Measurements from ENCODE around the gene RASSF4.

The RASSF4 gene

DNA sequence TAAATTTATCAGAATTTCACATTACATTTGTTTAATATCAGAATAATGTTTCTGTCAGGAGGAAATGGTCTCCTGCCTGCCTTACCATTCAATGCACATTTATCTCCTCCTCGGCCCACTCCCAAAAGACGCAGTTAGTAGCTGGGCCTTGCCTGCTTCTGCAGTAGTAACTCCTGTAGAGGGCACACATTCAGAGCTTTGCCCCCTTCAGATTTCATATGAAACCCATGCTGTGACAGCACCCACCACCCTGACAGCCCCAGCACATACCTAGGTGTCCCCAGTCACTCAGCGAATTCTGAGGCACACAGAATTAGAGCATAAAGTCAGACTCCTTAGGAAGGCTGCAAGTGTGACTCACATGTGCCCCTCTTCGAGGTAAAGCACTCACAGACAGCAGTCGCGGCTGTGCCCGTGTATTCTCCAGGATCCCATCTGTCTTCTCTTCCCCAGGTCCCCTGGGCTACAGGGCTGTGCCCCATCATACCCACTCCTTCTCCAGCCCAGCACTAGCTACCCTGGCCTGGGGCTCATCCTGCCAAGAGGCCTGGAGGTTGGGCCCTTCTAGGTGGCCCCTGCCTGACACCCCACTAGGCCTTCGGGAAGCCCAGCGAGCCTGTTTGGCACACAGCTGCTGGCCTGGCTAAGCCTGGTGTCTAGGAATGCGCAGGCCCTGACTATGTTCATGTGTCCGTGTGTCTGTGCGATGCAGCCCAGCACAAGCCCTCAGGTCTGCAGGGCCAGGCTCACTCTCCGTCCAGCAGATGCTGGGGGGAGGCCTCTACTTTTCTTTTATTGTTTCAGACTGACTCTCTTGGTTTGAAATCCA, 23.7 kb downstream of the RASSF4 start:
- POLR2A ChIA-PET = interaction anchor here (0.6 to 1.1 kb wide), 2 partner anchors 10 to 782 kb away, joined by 3 to 7 read pairs; no protein-coding TSS in a partner anchor
- CTCF ChIA-PET = interaction anchor here (8.6 kb wide), 1 partner anchor 50 kb away, joined by 99 read pairs; no protein-coding TSS in a partner anchor
- TF ChIP-seq, protein P1, sequence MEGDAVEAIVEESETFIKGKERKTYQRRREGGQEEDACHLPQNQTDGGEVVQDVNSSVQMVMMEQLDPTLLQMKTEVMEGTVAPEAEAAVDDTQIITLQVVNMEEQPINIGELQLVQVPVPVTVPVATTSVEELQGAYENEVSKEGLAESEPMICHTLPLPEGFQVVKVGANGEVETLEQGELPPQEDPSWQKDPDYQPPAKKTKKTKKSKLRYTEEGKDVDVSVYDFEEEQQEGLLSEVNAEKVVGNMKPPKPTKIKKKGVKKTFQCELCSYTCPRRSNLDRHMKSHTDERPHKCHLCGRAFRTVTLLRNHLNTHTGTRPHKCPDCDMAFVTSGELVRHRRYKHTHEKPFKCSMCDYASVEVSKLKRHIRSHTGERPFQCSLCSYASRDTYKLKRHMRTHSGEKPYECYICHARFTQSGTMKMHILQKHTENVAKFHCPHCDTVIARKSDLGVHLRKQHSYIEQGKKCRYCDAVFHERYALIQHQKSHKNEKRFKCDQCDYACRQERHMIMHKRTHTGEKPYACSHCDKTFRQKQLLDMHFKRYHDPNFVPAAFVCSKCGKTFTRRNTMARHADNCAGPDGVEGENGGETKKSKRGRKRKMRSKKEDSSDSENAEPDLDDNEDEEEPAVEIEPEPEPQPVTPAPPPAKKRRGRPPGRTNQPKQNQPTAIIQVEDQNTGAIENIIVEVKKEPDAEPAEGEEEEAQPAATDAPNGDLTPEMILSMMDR (IDR thresholded peaks at IDR 0.05; ENCODE audit: control extremely low read depth, extremely low read depth, low read depth, missing control alignments) = no peak
- no peak for DNase-seq (ENCODE audit: extremely low spot score)

DNA sequence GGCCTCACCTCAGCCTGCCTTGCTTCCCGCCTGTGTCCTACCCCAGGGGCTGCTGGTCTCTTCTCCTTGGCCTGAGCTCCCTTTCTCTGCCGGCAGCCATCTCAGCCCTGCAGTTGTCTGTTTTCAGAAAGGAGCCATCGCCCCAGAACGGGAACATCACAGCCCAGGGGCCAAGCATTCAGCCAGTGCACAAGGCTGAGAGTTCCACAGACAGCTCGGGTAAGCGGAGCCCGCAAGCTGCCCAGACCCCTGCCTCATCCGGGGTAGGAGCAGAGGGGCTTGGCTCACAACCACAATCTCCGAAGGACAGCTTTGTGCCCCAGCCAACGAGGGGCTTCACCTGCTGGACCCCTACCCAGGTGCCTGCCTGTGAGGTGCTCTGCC, 24.3 kb downstream of the RASSF4 start:
- no peak for DNase-seq (ENCODE audit: extremely low spot score)
- ChIA-PET CTCF (no interaction called here), POLR2A (no interaction called here)
- TF ChIP-seq, protein P1 (IDR thresholded peaks at IDR 0.05; ENCODE audit: control extremely low read depth, extremely low read depth, low read depth, missing control alignments) = no peak

DNA sequence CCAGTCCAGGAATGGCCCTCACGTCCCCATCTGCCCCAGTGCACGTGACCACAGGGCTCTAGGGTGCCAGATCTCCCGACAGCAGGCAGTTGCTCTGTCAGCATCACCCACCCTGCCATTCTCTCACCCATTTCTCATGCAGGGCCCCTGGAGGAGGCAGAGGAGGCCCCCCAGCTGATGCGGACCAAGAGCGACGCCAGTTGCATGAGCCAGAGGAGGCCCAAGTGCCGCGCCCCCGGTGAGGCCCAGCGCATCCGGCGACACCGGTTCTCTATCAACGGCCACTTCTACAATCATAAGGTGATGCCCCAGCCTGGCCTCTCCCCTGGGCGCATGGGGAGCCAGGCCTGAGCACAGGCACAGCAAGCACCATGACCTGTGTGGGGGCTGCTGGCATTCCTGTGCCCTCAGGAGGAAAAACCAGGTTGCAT, 25.1 kb downstream of the RASSF4 start:
- TF ChIP-seq, protein P1 (IDR thresholded peaks at IDR 0.05; ENCODE audit: control extremely low read depth, extremely low read depth, low read depth, missing control alignments) = no peak

DNA sequence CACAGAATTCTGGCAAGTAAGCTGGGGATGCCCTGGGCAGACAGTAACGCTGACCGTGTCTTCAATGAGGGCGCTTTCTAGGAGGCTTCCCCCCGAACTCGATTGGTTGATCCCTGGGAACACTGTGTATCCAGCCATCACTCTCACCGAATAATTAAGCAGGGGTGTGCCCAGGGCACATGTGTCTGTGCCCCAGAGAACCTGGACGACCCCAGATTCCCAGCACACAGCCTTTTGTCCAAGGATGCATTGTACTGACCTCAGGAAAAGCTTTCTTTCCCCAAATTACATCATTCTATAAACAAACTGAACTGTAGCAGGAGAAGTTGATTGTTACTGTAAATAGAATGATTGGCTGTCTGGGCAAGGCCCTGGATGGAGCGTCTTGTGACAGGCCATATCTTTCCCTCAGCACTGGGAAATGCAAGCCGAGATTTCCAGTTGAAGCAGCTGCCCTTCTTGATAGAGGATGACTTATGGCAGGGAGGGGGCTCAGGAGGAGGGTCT, 25.6 kb downstream of the RASSF4 start:
- no peak for DNase-seq (ENCODE audit: extremely low spot score)
- TF ChIP-seq, protein P1 (IDR thresholded peaks at IDR 0.05; ENCODE audit: control extremely low read depth, extremely low read depth, low read depth, missing control alignments) = no peak
- ChIA-PET POLR2A (no interaction called here), CTCF (interaction anchor here (2.8 kb wide), 1 partner anchor 52 kb away, joined by 12 read pairs; no protein-coding TSS in a partner anchor)

More for the DNA sequence above, 25.1 kb downstream of the RASSF4 start:
- no peak for DNase-seq (ENCODE audit: extremely low spot score)
- CTCF ChIA-PET = interaction anchor here (2.8 kb wide), 1 partner anchor 52 kb away, joined by 12 read pairs; no protein-coding TSS in a partner anchor
- POLR2A ChIA-PET = no interaction called here

DNA sequence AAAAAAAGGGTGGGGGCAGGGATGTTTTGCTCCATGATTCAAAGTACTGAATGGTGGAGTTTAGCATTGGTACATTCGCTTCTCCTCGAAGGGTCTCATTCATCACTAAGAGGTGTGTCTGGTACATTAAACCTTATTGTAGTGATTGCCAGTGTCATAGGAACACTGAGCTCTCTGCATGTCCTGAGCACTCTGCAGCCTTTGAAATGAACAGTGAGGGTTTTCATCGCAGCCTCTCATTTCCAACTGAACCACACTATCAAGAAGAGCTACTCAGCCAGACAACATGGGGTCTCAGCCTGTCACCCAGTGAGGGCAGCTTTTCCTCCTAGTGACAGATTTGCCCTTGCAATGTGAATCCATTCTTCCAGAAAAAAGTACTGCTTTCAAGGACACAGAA, 26.6 kb downstream of the RASSF4 start:
- TF ChIP-seq, protein P1 (IDR thresholded peaks at IDR 0.05; ENCODE audit: control extremely low read depth, extremely low read depth, low read depth, missing control alignments) = no peak
- ChIA-PET POLR2A (no interaction called here), CTCF (interaction anchor here (1.1 to 2.8 kb wide), 5 partner anchors 9 to 53 kb away, joined by 3 to 12 read pairs (median 4); no protein-coding TSS in a partner anchor)
- DNase-seq (ENCODE audit: extremely low spot score) = no peak

DNA sequence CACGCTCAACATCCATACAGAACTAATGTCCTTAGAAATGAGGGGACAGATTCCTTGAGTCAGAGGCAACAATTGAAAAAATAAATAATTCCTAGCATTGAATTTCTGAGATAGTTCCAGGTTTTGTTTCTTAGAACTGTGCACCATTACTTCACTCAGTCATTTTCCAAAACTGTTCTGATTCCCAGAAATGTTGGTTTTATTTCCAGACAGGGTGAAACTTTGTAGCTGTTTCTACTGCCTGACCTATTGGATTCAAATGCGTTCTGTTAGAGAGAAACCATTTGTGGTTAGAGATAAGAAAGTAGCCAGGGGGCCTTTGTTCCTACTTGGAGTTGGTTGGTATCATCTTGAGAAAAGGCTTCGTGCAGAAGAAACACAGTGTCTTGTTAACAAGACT, 27.1 kb downstream of the RASSF4 start:
- no peak for DNase-seq (ENCODE audit: extremely low spot score)
- ChIA-PET POLR2A (no interaction called here), CTCF (interaction anchor here (1.1 to 2.8 kb wide), 5 partner anchors 8 to 54 kb away, joined by 3 to 12 read pairs (median 4); no protein-coding TSS in a partner anchor)
- TF ChIP-seq, protein P1 (IDR thresholded peaks at IDR 0.05; ENCODE audit: control extremely low read depth, extremely low read depth, low read depth, missing control alignments) = no peak

Data from GM10248 (cell line).